Loucy (cell line): ENCODE measurements around the gene ATP10D.

Experiments used
- CTCF ChIP-seq: fragments of 200-600 bp; sonication (generic); conservative IDR thresholded peaks from 2 replicates; pipeline ENCODE4 v1.5.1; 2014; ENCODE audit warnings: mild to moderate bottlenecking, antibody characterized with exemption, low read length
- EZH2phosphoT487 ChIP-seq: fragments of 200-600 bp; IDR thresholded peaks from 2 replicates; pipeline ENCODE4 v1.6.1; 2018; ENCODE audit warnings: antibody characterized with exemption, mild to moderate bottlenecking, moderate library complexity, borderline replicate concordance

GRCh38 chr4:47490550-47490949 lies 5.5 kb downstream of the ATP10D start:
- TF ChIP-seq CTCF = peak; percentile 78
- TF ChIP-seq EZH2phosphoT487 = no peak
